Measurements from ENCODE around the gene CYP20A1. TPM values are rescaled to one million over a fixed set of nuclear protein-coding genes. Genes with fewer than 3 reads are reported as not detected.

The CYP20A1 gene
- total and polyA plus RNA-seq, 2 of the 8 experiments (the other 6 are each of a cell fraction or from before 2014, with no cell fraction given) = 6.2 to 21.5 TPM

GRCh38 chr2:203280428-203281064 is 41.7 kb downstream of the CYP20A1 start (continued):
- TF ChIP-seq CBX5 (IDR thresholded peaks at IDR 0.05; ENCODE audit: low read depth, low read length) = no peak
- no peak for TF ChIP-seq NRF1 (IDR thresholded peaks at IDR 0.05; ENCODE audit: low read depth, low read length)
- TF ChIP-seq POLR2AphosphoS5 (IDR thresholded peaks at IDR 0.05; ENCODE audit: low read depth, low read length) = no peak
- no peak for TF ChIP-seq TCF12 (IDR thresholded peaks at IDR 0.05; ENCODE audit: low read depth, low read length)
- no peak for TF ChIP-seq GTF2F1 (IDR thresholded peaks at IDR 0.05; ENCODE audit: borderline replicate concordance, low read depth, low read length)
